ENCODE data around the gene KYNU.

KYNU gene

DNA sequence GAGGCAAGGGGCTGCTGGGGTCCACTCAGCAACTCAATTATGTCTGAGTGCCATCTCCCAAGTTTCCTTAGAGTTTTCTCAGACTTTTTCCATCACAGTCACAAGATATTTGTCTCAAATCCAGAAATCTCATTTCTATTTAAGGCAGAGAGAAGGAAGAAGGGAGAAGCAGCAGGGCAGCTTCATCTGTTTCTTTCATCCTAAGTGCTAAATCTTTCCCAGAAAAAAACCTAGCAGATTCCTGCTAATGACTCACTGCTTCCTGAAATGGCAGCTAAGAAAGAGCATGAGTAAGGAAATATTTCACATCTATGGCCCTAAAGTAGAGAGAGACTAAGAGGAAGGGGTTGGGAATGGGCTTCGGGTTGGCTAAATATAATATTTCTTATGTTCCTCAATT, 88.0 kb downstream of the KYNU start:
- no peak overlapping the region for H3K9ac ChIP-seq (ENCODE audit: low read length)
- TF ChIP-seq, protein P1, sequence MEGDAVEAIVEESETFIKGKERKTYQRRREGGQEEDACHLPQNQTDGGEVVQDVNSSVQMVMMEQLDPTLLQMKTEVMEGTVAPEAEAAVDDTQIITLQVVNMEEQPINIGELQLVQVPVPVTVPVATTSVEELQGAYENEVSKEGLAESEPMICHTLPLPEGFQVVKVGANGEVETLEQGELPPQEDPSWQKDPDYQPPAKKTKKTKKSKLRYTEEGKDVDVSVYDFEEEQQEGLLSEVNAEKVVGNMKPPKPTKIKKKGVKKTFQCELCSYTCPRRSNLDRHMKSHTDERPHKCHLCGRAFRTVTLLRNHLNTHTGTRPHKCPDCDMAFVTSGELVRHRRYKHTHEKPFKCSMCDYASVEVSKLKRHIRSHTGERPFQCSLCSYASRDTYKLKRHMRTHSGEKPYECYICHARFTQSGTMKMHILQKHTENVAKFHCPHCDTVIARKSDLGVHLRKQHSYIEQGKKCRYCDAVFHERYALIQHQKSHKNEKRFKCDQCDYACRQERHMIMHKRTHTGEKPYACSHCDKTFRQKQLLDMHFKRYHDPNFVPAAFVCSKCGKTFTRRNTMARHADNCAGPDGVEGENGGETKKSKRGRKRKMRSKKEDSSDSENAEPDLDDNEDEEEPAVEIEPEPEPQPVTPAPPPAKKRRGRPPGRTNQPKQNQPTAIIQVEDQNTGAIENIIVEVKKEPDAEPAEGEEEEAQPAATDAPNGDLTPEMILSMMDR (IDR thresholded peaks at IDR 0.05; ENCODE audit: low read length) = no peak
- TF ChIP-seq EZH2 (IDR thresholded peaks at IDR 0.05; ENCODE audit: borderline replicate concordance, low read length) = no peak
- no peaks in the 10 kb centered on the region for H3K79me2 ChIP-seq (ENCODE audit: insufficient read depth, low read length)
- no peaks in the 10 kb centered on the region for H3K9me2 ChIP-seq (ENCODE audit: low read depth, low read length)
- H3K4me1 ChIP-seq (ENCODE audit: insufficient read depth, low read length, severe bottlenecking) = no peaks in the 10 kb centered on the region
- no peak overlapping the region for H3K27ac ChIP-seq (ENCODE audit: low read depth, low read length, poor library complexity, severe bottlenecking)
- no peaks in the 10 kb centered on the region for H4K20me1 ChIP-seq (ENCODE audit: insufficient read depth, low read length)
- no peaks in the 10 kb centered on the region for H3K27me3 ChIP-seq (ENCODE audit: insufficient read depth, low read length)
- no peaks in the 10 kb centered on the region for H3K9me3 ChIP-seq (ENCODE audit: low read length)
- H3F3A ChIP-seq (ENCODE audit: insufficient read depth, low read length) = no peaks in the 10 kb centered on the region
- no peak overlapping the region for H2AFZ ChIP-seq (ENCODE audit: low read length)
- no peak overlapping the region for H3K4me2 ChIP-seq (ENCODE audit: low read length)
- no peaks in the 10 kb centered on the region for H3K36me3 ChIP-seq (ENCODE audit: insufficient read depth, low read length)
- no peak overlapping the region for H3K4me3 ChIP-seq (ENCODE audit: low read depth, low read length, poor library complexity, severe bottlenecking)

DNA sequence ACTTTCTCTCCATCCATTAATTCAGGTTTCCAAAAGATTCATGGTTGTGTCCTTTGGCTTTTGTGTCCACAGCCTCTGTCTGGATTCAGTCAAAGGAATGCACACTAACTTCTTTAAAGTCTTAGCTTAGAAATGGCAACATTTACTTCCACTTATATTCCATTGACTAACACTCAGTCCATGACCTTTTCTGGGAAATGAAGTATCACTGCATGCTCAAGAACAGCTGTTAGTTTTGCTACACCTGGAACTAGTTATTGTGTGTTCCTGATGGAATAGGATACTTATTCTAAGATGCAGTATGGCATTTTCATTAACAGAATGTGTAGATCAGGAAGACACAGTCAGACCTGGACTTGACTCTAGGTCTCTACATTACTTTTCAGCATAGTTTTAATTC, 88.8 kb downstream of the KYNU start:
- H3K9ac ChIP-seq (ENCODE audit: low read length) = no peak overlapping the region
- no peak overlapping the region for H2AFZ ChIP-seq (ENCODE audit: low read length)
- H3K4me1 ChIP-seq (ENCODE audit: insufficient read depth, low read length, severe bottlenecking) = no peaks in the 10 kb centered on the region
- no peak overlapping the region for H3K4me3 ChIP-seq (ENCODE audit: low read depth, low read length, poor library complexity, severe bottlenecking)
- no peaks in the 10 kb centered on the region for H3K79me2 ChIP-seq (ENCODE audit: insufficient read depth, low read length)
- H4K20me1 ChIP-seq (ENCODE audit: insufficient read depth, low read length) = no peaks in the 10 kb centered on the region
- no peaks in the 10 kb centered on the region for H3K36me3 ChIP-seq (ENCODE audit: insufficient read depth, low read length)
- no peaks in the 10 kb centered on the region for H3K9me2 ChIP-seq (ENCODE audit: low read depth, low read length)
- no peaks in the 10 kb centered on the region for H3F3A ChIP-seq (ENCODE audit: insufficient read depth, low read length)
- no peaks in the 10 kb centered on the region for H3K9me3 ChIP-seq (ENCODE audit: low read length)
- H3K27me3 ChIP-seq (ENCODE audit: insufficient read depth, low read length) = no peaks in the 10 kb centered on the region
- H3K4me2 ChIP-seq (ENCODE audit: low read length) = no peak overlapping the region
- no peak for TF ChIP-seq EZH2 (IDR thresholded peaks at IDR 0.05; ENCODE audit: borderline replicate concordance, low read length)
- TF ChIP-seq, protein P1 (IDR thresholded peaks at IDR 0.05; ENCODE audit: low read length) = no peak
- no peak overlapping the region for H3K27ac ChIP-seq (ENCODE audit: low read depth, low read length, poor library complexity, severe bottlenecking)

DNA sequence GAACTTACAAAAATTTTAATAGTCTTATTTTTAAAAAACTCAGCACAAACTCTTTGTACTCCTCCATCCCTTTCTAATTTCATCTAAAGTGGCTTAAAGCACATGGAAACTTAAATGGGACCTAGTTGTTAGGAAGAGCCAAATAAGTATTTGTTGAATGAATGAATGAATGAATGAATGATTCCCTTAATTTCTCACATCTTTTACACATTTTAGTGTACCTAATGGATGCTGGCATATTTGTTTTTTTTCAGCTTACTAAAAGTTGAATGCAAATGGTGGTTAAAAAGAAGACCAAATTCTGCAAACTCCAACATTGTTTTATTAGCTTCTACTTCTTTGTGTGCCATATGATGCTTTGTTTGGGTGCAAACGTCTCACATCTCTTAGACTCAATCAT, 89.6 kb downstream of the KYNU start:
- Histone ChIP-seq H3K4me2 (ENCODE audit: low read length) (no peak overlapping the region), H3K9me2 (ENCODE audit: low read depth, low read length) (no peaks in the 10 kb centered on the region), H3K36me3 (ENCODE audit: insufficient read depth, low read length) (no peaks in the 10 kb centered on the region), H3K9me3 (ENCODE audit: low read length) (no peaks in the 10 kb centered on the region), H3K4me3 (ENCODE audit: low read depth, low read length, poor library complexity, severe bottlenecking) (no peak overlapping the region), H3F3A (ENCODE audit: insufficient read depth, low read length) (no peaks in the 10 kb centered on the region), H3K27ac (ENCODE audit: low read depth, low read length, poor library complexity, severe bottlenecking) (no peak overlapping the region), H2AFZ (ENCODE audit: low read length) (no peak overlapping the region), H3K4me1 (ENCODE audit: insufficient read depth, low read length, severe bottlenecking) (no peaks in the 10 kb centered on the region), H3K9ac (ENCODE audit: low read length) (no peak overlapping the region), H4K20me1 (ENCODE audit: insufficient read depth, low read length) (no peaks in the 10 kb centered on the region), H3K27me3 (ENCODE audit: insufficient read depth, low read length) (no peaks in the 10 kb centered on the region), H3K79me2 (ENCODE audit: insufficient read depth, low read length) (no peaks in the 10 kb centered on the region)
- TF ChIP-seq, protein P1 (IDR thresholded peaks at IDR 0.05; ENCODE audit: low read length) = no peak
